Stimulated activated CD8-positive, alpha-beta memory T cell treated with anti-CD3 and anti-CD28 coated beads, Interleukin-7, amount 100 ng/mL, for 1 hour (primary cell): Measurements from ENCODE around the gene CTRL.
"Not testable (repeated sequence)": the region's sequence is repeated elsewhere in the genome, so short reads cannot be mapped to it uniquely, and the experiment has no call there.

Source experiments
- DNase-seq, 2 donors: peaks; one replicate each; pipeline ENCODE4 v3.0.0-alpha.2; 2020; ENCODE audit warnings: low read depth in 2 of 2

CTRL gene

GRCh38 chr16:67924140-67924906 is 7.3 kb downstream of the CTRL start:
- no peak for DNase-seq

- no peak for DNase-seq
These were observed 8.1 kb downstream of the CTRL start for GRCh38 chr16:67923414-67924116.

DNA sequence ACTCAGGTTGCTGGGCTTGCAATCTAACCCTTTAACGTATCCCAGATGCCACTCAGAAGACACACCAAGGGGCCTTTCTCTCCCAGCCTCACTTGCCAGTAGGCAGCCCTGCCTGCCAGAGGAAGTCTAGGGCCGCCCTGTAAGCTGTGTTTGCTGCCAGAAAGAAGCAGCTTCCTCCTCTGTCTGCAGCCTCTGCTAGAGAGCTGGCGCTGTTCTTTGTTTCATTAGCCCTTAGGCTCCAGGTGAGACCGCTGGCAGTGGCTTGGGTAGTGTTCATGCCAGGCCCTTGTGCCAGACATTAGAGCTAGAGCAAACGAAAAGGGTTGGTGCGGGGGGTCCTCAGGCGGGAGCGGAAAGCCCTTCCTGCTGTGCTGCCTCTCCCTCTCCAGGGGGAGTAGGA is 8.9 kb downstream of the CTRL start:
- no peak for DNase-seq

DNA sequence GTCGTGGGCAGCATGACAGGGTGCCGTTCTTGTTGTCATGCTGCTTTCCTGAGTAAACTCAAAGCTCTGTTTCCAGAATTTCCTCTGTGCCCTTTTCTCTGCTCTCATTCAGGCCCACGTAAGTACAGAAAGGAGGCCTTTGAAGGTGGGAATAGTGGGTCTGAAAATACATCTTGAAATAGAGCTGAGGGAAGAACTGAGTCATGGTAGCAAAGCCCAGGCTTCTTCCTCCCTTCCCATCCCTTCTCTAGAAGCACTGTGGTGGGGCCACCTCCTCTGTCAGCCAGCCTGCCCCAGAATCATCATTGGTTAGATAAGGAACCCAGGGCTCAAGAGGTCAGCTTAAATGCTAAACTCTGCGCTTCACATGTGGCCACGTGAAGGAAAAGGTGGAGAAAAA is 9.4 kb downstream of the CTRL start:
- no peak for DNase-seq

- no peak for DNase-seq
These were observed 11.9 kb downstream of the CTRL start for GRCh38 chr16:67919622-67920221.

GRCh38 chr16:67917852-67918236 is 13.8 kb downstream of the CTRL start:
- no peak for DNase-seq

- no peak for DNase-seq
These were observed 14.4 kb downstream of the CTRL start for GRCh38 chr16:67917140-67917851.

DNA sequence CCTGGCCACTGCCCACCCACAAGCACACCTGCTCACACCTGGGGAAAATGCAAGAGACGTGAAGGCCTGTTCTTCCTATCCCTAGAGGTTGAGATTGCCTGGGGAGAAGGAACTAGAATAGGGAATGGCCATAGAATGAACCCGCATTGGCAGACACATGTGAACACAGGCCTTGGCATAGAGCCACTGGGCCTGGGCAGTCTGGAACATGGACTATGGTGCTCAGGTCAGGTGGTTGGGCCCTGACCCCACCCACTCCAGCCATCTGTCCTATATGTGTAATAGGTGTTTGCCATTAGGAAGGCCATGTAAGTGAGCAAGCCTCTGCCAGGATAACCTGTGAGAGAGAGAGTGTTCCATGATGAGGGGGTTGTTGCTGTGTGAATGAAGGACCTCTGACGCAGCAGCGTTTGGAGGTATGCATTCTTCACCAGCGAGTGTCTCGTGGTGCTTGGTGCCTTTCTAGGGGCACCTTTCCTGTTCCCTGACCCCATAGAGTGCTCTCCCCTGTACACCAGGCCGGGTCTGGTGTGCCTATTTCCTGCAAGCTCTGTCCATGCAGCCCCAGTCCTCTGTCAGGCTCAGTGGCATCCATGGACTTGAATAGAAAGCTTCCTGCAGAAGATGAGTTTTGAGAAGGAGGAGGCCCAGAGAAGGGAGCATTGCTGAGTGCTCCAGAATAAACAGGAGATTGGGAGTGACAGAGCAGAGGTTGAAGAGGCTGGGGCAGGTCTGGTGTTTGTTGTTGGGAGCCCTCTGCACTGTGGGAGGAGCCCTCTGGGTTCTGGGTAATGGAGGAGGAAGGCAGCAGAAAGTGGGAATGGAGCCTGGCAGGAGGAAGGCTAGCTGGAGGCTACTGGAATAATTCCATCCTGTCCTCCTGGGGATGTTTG is 15.6 kb downstream of the CTRL start:
- DNase-seq: no peak

GRCh38 chr16:67915496-67915769 is 16.2 kb downstream of the CTRL start:
- not testable (repeated sequence) for DNase-seq

DNA sequence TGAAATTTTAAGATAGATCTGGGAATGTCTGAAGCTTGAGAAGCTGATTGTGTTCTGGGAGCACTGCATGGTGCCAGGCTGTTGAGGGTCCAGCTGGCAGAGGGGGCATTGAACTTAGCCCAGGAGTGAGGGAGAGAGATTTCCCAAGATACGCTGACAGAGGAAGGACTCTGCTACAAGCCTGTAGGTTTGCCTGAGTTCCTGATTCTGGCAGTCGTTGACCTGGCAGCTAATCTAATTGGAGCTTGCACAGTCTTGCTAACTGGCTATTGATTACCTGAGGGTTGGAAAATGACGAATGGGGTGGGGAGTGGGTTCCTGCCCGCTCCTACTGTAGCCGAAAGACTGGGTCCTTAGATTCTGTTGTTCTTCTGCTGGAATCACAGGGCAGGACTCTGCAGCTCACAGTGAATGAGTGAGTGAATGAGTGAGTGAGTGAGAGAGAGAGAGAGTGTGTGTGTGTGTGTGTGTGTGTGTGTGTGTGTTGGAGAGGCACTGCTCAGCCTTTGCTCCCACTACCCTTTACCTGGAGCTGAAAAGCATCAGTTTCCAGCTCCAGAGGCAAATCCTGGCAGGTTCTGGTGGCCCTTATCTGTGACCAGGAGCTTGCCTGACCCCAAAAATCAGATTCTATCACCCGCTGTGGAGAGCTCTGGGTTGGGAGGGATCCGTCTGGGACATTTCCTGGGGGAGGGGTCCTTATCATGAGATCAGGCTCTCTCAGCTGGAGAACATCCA is 16.7 kb downstream of the CTRL start:
- no peak for DNase-seq

- no peak for DNase-seq
These were observed 21.5 kb downstream of the CTRL start for GRCh38 chr16:67910158-67910557.

- DNase-seq: no peak
These were observed 22.5 kb downstream of the CTRL start for GRCh38 chr16:67909056-67909742.

DNA sequence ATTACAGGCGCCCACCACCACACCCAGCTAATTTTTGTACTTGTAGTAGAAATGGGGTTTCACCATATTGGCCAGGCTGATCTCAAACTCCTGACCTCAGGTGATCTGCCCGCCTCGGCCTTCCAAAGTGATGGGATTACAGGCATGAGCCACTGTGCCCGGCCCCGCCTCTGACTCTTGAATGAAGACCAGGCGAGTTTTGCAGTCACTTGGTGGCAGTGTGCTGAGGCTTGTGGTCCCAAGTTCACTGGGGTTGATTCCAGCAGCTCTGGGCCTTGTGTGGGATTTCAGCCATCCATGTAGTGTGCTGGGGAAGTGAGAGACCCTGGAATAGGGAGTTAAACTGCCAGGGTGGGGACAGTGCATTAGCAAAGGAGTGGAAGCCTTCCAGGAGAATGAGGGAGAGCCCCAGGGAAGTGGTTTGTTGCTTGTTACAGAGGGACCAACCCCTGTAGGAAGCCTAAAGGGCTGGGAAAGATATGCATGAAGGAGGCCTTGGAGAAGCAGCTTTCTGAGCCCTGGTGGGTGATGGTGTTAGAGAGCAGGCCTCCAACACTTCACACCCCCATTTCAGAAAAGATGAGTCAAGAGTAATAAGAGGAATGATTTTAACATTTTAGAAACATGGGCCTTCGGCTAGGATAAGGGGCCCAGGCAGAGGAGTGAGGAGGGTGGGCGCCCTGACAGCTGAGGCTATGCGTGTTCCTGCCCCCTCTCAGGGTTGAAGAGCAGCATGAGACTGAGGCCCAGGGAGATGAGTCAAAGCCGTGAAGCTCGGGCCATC is 24.1 kb downstream of the CTRL start:
- no peak for DNase-seq

- no peak for DNase-seq
These were observed 28.8 kb downstream of the CTRL start for GRCh38 chr16:67902831-67903230.

DNA sequence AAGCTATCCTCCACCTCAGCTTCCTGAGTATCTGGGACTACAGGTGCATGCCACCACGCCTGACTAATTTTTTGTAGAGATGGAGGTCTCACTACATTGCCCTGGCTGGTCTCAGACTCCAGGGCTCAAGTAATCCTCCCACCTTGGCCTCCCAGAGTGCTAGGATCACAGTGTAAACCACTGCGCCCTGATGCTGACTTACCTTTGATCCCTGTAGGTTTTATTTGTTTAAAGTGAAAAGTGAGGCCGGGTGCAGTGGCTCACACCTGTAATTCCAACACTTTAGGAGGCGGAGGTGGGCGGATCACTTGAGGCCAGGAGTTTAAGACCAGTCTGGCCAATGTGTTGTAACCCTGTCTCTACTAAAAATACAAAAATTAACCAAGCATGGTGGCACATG is 29.9 kb downstream of the CTRL start:
- no peak for DNase-seq

DNA sequence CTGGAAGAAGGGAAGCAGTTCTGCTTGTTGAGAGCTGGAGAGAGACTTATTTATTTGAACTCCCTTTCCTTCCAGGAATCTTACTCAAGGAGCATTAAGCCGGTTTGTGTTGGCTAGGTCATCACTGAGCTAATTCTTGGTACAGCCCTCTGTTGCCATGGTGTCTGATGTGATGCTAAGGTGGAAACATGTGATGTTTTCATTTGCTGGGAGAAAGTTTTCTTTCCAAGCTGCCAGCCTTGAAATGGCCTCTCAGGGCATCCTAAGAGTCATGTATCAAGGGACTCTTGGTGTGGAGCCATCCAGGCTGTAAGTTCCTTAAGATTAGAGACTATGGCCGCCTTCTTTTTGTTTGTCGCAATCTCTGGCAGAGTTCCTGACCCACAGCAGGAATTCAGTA is 34.4 kb downstream of the CTRL start:
- no peak for DNase-seq

GRCh38 chr16:67893743-67894399 is 37.8 kb downstream of the CTRL start:
- no peak for DNase-seq

GRCh38 chr16:67892899-67893742 is 38.5 kb downstream of the CTRL start, which contains the start of gene PSKH1:
TSS of gene PSKH1 (plus strand) at chr16:67893254. CDS start at chr16:67908750, 15,496 bp downstream.
- peak; percentile 81 to 85 for DNase-seq
